GM19328 (cell line): Measurements from ENCODE around the gene FBXO28.
A peak's percentile ranks its signal among the peaks of the same experiment; 100 is the strongest.
"Not testable (repeated sequence)": the region's sequence is repeated elsewhere in the genome, so short reads cannot be mapped to it uniquely, and the experiment has no call there.

Experiments
- ATAC-seq: cut with Tn5 transposase; IDR thresholded peaks from one replicate; pipeline ENCODE4 v1.9.1; 2021; ENCODE audit warnings: mild to moderate bottlenecking, moderate library complexity; ENCODE audit not compliant: unreplicated experiment

FBXO28 gene

GRCh38 chr1:224113918-224114786 lies at the start of gene FBXO28:
Gene FBXO28 (plus strand): TSS chr1:224114111. CDS start chr1:224114130, 19 bp downstream.
- ATAC-seq, result peak; percentile 97

- no peak for ATAC-seq
These were observed 49.8 kb upstream of the FBXO28 start for GRCh38 chr1:224064150-224064549.

GRCh38 chr1:224065455-224065854 lies 48.5 kb upstream of the FBXO28 start:
- no peak for ATAC-seq

GRCh38 chr1:224067207-224067606 lies 46.7 kb upstream of the FBXO28 start:
- ATAC-seq, result no peak

- ATAC-seq, result no peak
These were observed 46.1 kb upstream of the FBXO28 start for GRCh38 chr1:224067621-224068457.

- no peak for ATAC-seq
These were observed 45.3 kb upstream of the FBXO28 start for GRCh38 chr1:224068458-224069072.

- ATAC-seq, result no peak
These were observed 44.8 kb upstream of the FBXO28 start for GRCh38 chr1:224069138-224069537.

GRCh38 chr1:224070521-224070920 lies 43.4 kb upstream of the FBXO28 start:
- ATAC-seq, result no peak

- ATAC-seq, result no peak
These were observed 37.5 kb upstream of the FBXO28 start for GRCh38 chr1:224076407-224076806.

GRCh38 chr1:224079644-224080043 lies 34.3 kb upstream of the FBXO28 start:
- ATAC-seq, result not testable (repeated sequence)

GRCh38 chr1:224080115-224080774 lies 33.7 kb upstream of the FBXO28 start:
- no peak for ATAC-seq

- no peak for ATAC-seq
These were observed 32.3 kb upstream of the FBXO28 start for GRCh38 chr1:224081604-224082003.

GRCh38 chr1:224082146-224082545 lies 31.8 kb upstream of the FBXO28 start:
- no peak for ATAC-seq

- ATAC-seq, result no peak
These were observed 29.0 kb upstream of the FBXO28 start for GRCh38 chr1:224084867-224085266.

- ATAC-seq, result no peak
These were observed 28.3 kb upstream of the FBXO28 start for GRCh38 chr1:224085421-224086108.

GRCh38 chr1:224087286-224087794 lies 26.6 kb upstream of the FBXO28 start:
- ATAC-seq, result no peak

- no peak for ATAC-seq
These were observed 24.3 kb upstream of the FBXO28 start for GRCh38 chr1:224089583-224089982.

GRCh38 chr1:224090116-224090515 lies 23.8 kb upstream of the FBXO28 start:
- ATAC-seq, result no peak

- ATAC-seq, result no peak
These were observed 21.8 kb upstream of the FBXO28 start for GRCh38 chr1:224092111-224092510.

- no peak for ATAC-seq
These were observed 21.3 kb upstream of the FBXO28 start for GRCh38 chr1:224092601-224093000.
